Kidney (tissue), 14 donors: ENCODE measurements around the gene TBPL2. TPM values are rescaled to one million over a fixed set of nuclear protein-coding genes. Genes with fewer than 3 reads are reported as not detected.
"Not testable (repeated sequence)": the region's sequence is repeated elsewhere in the genome, so short reads cannot be mapped to it uniquely, and the experiment has no call there.

Experiments used
- DNase-seq, 5 donors: peaks; one replicate each; pipeline ENCODE4 v3.0.0-alpha.2; 2013 to 2020
- FAIRE-seq: peaks from 2 replicates; lab custom pipeline; 2012; peaks lifted over from hg19 to GRCh38; lab: Jason Lieb, UNC
- H3K27ac ChIP-seq, 2 donors: one replicate each; pipeline ENCODE4 v1.7.0; 2013; ENCODE audit warnings: low read depth in 2 of 2, low read length in 2 of 2, inconsistent platforms in 1 of 2
- H3K27me3 ChIP-seq: one replicate; pipeline ENCODE4 v1.7.1; 2013; ENCODE audit warnings: low read length, inconsistent platforms; ENCODE audit not compliant: control insufficient read depth, insufficient read depth
- H3K36me3 ChIP-seq, 3 donors: one replicate each; pipeline versions ENCODE4 v1.7.0 to v1.7.1; 2013; ENCODE audit warnings: low read length in 3 of 3, control low read depth in 1 of 3, inconsistent platforms in 1 of 3; ENCODE audit not compliant: insufficient read depth in 3 of 3, control insufficient read depth in 2 of 3
- H3K4me1 ChIP-seq, 3 donors: one replicate each; pipeline versions ENCODE4 v1.7.0 to v1.7.1; 2013; ENCODE audit warnings: low read length in 3 of 3, inconsistent platforms in 1 of 3, low read depth in 1 of 3; ENCODE audit not compliant: control insufficient read depth in 2 of 3, insufficient read depth in 2 of 3
- H3K4me3 ChIP-seq, 3 donors: one replicate each; pipeline versions ENCODE4 v1.7.0 to v1.8.1; 2013; ENCODE audit warnings: low read length in 3 of 3, control low read depth in 1 of 3, inconsistent platforms in 1 of 3
- H3K9ac ChIP-seq, 3 donors: one replicate each; pipeline versions ENCODE4 v1.7.0 to v1.7.1; 2013; ENCODE audit warnings: low read length in 3 of 3, control low read depth in 1 of 3, inconsistent platforms in 1 of 3
- H3K9me3 ChIP-seq, 3 donors: one replicate each; pipeline versions ENCODE4 v1.7.0 to v1.7.1; 2013; ENCODE audit warnings: low read length in 3 of 3, control low read depth in 1 of 3, inconsistent platforms in 1 of 3; ENCODE audit not compliant: control insufficient read depth in 2 of 3, insufficient read depth in 1 of 3
- intact Hi-C: fragments of 100-400 bp; cut with DNase I; formaldehyde crosslinking; loops from one replicate; pipeline ENCODE4 v1.11.1; 2022
- polyA plus RNA-seq: library from polyadenylated mRNA; stranded (reverse); fragments of 350-450 nt; fragmentation: Illumina TruSeq; extraction: RNeasy Lipid Tissue Mini Kit (QIAGEN cat#74804); gene quantifications from one replicate; pipeline ENCODE4 v1.2.3, GENCODE V29; 2014; ENCODE audit warnings: low read depth, low replicate concordance; ENCODE audit not compliant: insufficient read depth
- total RNA-seq: library from RNA; stranded (reverse); fragmentation: NEBNext Ultra II Directional; extraction: Animal tissue kit (Norgen Biotek cat#: 25700); gene quantifications from one replicate; pipeline ENCODE4 v1.2.1, GENCODE V29; 2021
- TF ChIP-seq, protein P1 (sequence below): IDR thresholded peaks from 3 replicates; pipeline ENCODE4 v1.5.1; 2012; ENCODE audit warnings: mild to moderate bottlenecking, moderate library complexity, borderline replicate concordance; ENCODE audit not compliant: insufficient read depth; ENCODE audit errors: extremely low read depth
- donor health status: control.
- donor health status: control.
- donor health status: control.
- donor health status: control.
- donor health status: control.
- donor health status: DM: yes; HTN: yes; CAD: no.
- donor health status: Normal renal cell carcinoma (clear cell type).

Gene TBPL2
- total and polyA plus RNA-seq, 2 donors from 2014 or later, result not detected

DNA sequence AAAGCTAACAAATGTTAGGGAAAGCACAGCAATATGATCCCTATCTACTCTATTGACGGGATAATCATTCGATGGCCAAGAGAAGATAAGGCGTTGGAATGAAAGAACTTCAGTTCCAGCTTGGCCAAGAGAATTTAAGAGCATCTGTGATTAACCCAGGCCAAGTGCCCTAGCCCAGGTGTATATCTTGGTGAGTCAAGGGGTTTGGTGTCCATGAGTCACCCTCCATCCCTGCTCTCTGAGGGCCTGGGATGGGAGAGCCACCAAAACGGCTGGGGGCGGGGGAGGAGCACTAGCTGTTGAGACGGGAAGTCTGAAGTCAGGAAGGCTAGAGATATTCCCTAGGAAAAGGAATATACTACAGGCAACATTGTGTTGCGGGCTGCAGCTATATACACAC lies 13.0 kb downstream of the TBPL2 start:
- no peak overlapping the region for H3K4me3 ChIP-seq
- no peak for DNase-seq
- H3K27ac ChIP-seq, result no peak overlapping the region
- intact Hi-C loops, result no loop called here
- no peak for FAIRE-seq
- H3K9me3 ChIP-seq, result no peaks in the 10 kb centered on the region
- H3K4me1 ChIP-seq, result peaks cover 0 to 3% (median 0%) of the 10 kb centered on the region in 3 donors
- no peak overlapping the region for H3K9ac ChIP-seq
- TF ChIP-seq, protein P1, sequence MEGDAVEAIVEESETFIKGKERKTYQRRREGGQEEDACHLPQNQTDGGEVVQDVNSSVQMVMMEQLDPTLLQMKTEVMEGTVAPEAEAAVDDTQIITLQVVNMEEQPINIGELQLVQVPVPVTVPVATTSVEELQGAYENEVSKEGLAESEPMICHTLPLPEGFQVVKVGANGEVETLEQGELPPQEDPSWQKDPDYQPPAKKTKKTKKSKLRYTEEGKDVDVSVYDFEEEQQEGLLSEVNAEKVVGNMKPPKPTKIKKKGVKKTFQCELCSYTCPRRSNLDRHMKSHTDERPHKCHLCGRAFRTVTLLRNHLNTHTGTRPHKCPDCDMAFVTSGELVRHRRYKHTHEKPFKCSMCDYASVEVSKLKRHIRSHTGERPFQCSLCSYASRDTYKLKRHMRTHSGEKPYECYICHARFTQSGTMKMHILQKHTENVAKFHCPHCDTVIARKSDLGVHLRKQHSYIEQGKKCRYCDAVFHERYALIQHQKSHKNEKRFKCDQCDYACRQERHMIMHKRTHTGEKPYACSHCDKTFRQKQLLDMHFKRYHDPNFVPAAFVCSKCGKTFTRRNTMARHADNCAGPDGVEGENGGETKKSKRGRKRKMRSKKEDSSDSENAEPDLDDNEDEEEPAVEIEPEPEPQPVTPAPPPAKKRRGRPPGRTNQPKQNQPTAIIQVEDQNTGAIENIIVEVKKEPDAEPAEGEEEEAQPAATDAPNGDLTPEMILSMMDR, result no peak
- H3K27me3 ChIP-seq, result no peaks in the 10 kb centered on the region
- H3K36me3 ChIP-seq, result no peaks in the 10 kb centered on the region

DNA sequence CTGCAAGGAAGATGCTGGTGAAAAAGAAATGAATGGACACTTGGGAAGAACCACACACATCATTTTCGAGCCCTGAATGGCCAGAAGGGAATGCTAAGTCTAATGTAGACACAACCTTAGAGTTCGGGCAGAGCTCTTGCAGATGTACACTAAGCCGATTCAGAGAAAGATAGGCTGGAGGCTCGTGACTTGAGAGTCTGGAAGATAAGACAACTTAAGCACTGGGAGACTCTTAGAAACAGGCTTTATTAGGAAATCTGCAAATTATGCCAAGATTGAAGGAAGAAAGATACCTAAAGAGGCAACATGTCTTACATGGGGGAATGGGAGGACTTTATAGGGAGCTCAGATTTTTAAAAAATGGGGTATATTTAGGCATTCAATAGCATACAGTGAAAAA lies 13.5 kb downstream of the TBPL2 start:
- FAIRE-seq, result no peak
- no peak overlapping the region for H3K27ac ChIP-seq
- peaks cover 0 to 3% (median 0%) of the 10 kb centered on the region in 3 donors for H3K4me1 ChIP-seq
- no peaks in the 10 kb centered on the region for H3K36me3 ChIP-seq
- no peak overlapping the region for H3K9ac ChIP-seq
- TF ChIP-seq, protein P1, result no peak
- no peaks in the 10 kb centered on the region for H3K9me3 ChIP-seq
- no peak for DNase-seq
- intact Hi-C loops, result no loop called here
- H3K27me3 ChIP-seq, result no peaks in the 10 kb centered on the region
- no peak overlapping the region for H3K4me3 ChIP-seq

DNA sequence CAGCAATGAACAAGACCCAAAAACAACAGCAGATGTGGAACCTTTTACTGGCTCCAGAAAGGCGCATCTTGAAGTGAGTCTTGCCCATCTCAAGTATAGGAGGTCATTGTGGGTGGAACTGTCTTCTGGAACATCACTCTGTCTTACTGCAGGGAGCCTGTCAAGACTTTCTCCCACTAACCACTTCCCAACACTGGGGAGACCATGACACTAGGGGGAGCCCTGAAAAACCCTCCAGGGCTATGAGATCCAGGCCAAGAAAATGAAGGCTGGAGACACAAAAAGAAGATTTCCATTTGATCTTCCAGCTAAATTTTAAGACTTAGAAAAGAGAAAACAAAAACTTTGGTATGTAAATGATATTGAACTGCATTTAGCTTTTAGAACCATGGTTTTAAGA lies 15.3 kb downstream of the TBPL2 start:
- FAIRE-seq, result no peak
- no peak for DNase-seq
- no peak overlapping the region for H3K4me3 ChIP-seq
- intact Hi-C loops, result no loop called here
- no peaks in the 10 kb centered on the region for H3K36me3 ChIP-seq
- H3K27ac ChIP-seq, result no peak overlapping the region
- no peaks in the 10 kb centered on the region for H3K9me3 ChIP-seq
- H3K27me3 ChIP-seq, result no peaks in the 10 kb centered on the region
- H3K4me1 ChIP-seq, result peaks cover 0 to 3% (median 0%) of the 10 kb centered on the region in 3 donors
- TF ChIP-seq, protein P1, result no peak
- H3K9ac ChIP-seq, result no peak overlapping the region

DNA sequence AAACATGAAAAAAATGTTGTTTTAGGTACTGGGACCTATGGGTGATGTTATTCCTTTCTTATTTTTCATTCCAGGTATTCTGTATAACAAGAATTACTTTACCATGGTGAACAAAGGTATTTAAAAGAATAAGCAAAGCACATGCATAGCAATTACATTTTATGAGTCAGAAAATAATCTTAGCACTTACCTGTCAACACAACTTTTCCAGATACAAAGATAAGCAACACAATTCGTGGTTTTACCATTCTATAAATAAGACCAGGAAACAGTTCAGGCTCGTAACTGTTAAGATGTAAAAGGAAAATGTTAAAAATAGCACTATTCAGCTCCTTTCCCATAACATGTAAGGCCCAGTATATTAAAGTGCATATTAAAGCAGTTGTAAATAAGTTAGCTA lies 16.4 kb downstream of the TBPL2 start:
- TF ChIP-seq, protein P1, result no peak
- no peak overlapping the region for H3K27ac ChIP-seq
- H3K9ac ChIP-seq, result no peak overlapping the region
- intact Hi-C loops, result no loop called here
- FAIRE-seq (no peak), DNase-seq (no peak)
- H3K36me3 ChIP-seq, result no peaks in the 10 kb centered on the region
- no peaks in the 10 kb centered on the region for H3K27me3 ChIP-seq
- H3K4me1 ChIP-seq, result no peaks in the 10 kb centered on the region
- no peaks in the 10 kb centered on the region for H3K9me3 ChIP-seq
- no peak overlapping the region for H3K4me3 ChIP-seq

DNA sequence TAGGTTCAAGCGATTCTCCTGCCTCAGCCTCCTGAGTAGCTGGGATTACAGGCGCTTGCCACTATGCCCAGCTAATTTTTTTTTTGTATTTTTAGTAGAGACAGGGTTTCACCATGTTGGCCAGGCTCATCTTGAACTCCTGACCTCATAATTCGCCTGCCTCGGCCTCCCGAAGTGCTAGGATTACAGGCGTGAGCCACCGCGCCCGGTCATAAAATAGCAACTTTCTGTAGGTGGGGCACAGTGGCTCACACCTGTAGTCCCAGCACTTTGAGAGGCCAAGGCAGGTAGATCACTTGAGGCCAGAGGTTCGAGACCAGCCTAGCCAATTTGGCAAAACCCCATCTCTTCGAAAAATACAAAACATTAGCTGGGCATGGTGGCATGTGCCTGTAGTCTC lies 18.1 kb downstream of the TBPL2 start:
- DNase-seq, H3K9ac ChIP-seq, H3K4me1 ChIP-seq, H3K27me3 ChIP-seq, H3K36me3 ChIP-seq, FAIRE-seq, H3K9me3 ChIP-seq, intact Hi-C loops, H3K4me3 ChIP-seq, H3K27ac ChIP-seq: not testable (repeated sequence)
